GM19372 (cell line): ENCODE measurements around the gene TAF1D.
"Not testable (repeated sequence)": the region's sequence is repeated elsewhere in the genome, so short reads cannot be mapped to it uniquely, and the experiment has no call there.

Source experiments
- ATAC-seq: cut with Tn5 transposase; IDR thresholded peaks from one replicate; pipeline ENCODE4 v1.9.1; 2021; ENCODE audit warnings: mild to moderate bottlenecking, low read depth, moderate library complexity; ENCODE audit not compliant: unreplicated experiment

The TAF1D gene

GRCh38 chr11:93753241-93753640 lies 11.9 kb upstream of the TAF1D start:
- no peak for ATAC-seq

- no peak for ATAC-seq
Measured at GRCh38 chr11:93751001-93751400, 9.7 kb upstream of the TAF1D start.

GRCh38 chr11:93747122-93747521 lies 5.8 kb upstream of the TAF1D start:
- peak; percentile 87 for ATAC-seq

GRCh38 chr11:93746101-93746500 lies 4.8 kb upstream of the TAF1D start:
- ATAC-seq: no peak

GRCh38 chr11:93745005-93745755 lies 3.9 kb upstream of the TAF1D start:
- ATAC-seq: not testable (repeated sequence)

GRCh38 chr11:93744669-93745004 lies 3.3 kb upstream of the TAF1D start:
- ATAC-seq: no peak

- ATAC-seq: no peak
Measured at GRCh38 chr11:93743291-93743690, 2.0 kb upstream of the TAF1D start.

- peak; percentile 9 for ATAC-seq
Measured at GRCh38 chr11:93741882-93742226, 559 bp upstream of the TAF1D start.

GRCh38 chr11:93740730-93741093 lies 583 bp downstream of the TAF1D start:
- ATAC-seq: peak; percentile 36

- ATAC-seq: no peak
Measured at GRCh38 chr11:93740031-93740729, 1.1 kb downstream of the TAF1D start.

GRCh38 chr11:93738647-93739081 lies 2.6 kb downstream of the TAF1D start:
- no peak for ATAC-seq

GRCh38 chr11:93737904-93738612 lies 3.2 kb downstream of the TAF1D start:
- no peak for ATAC-seq

GRCh38 chr11:93736129-93736528 lies 5.2 kb downstream of the TAF1D start:
- ATAC-seq: no peak

GRCh38 chr11:93735627-93736026 lies 5.7 kb downstream of the TAF1D start:
- ATAC-seq: no peak

- ATAC-seq: no peak
Measured at GRCh38 chr11:93734427-93735222, 6.7 kb downstream of the TAF1D start.

- no peak for ATAC-seq
Measured at GRCh38 chr11:93733474-93733873, 7.8 kb downstream of the TAF1D start.

GRCh38 chr11:93732237-93732892 lies 8.9 kb downstream of the TAF1D start:
- no peak for ATAC-seq

- no peak for ATAC-seq
Measured at GRCh38 chr11:93730108-93731107, 10.9 kb downstream of the TAF1D start.

- ATAC-seq: no peak
Measured at GRCh38 chr11:93729129-93729616, 12.1 kb downstream of the TAF1D start.
